Ramos (cell line): Measurements from ENCODE around the gene TBC1D21.

Experiments
- in situ Hi-C: fragments of 300-500 bp; cut with MboI; formaldehyde crosslinking; loops from one replicate; pipeline ENCODE4 v1.14.3; 2022; ENCODE audit warnings: low sequenced_read_pairs; ENCODE audit not compliant: unreplicated experiment

Gene TBC1D21

GRCh38 chr15:73886717-73887345, 13.5 kb downstream of the TBC1D21 start:
- in situ Hi-C loops: no loop called here

- in situ Hi-C loops: no loop called here
Observed at GRCh38 chr15:73887481-73887880, 14.1 kb downstream of the TBC1D21 start.

- in situ Hi-C loops: no loop called here
Observed at GRCh38 chr15:73888224-73889041, 15.1 kb downstream of the TBC1D21 start.

GRCh38 chr15:73889053-73889761, 15.8 kb downstream of the TBC1D21 start:
- in situ Hi-C loops: no loop called here

- in situ Hi-C loops: no loop called here
Observed at GRCh38 chr15:73889762-73890124, 16.4 kb downstream of the TBC1D21 start.

GRCh38 chr15:73891328-73892315, 18.3 kb downstream of the TBC1D21 start:
- in situ Hi-C loops: no loop called here

- in situ Hi-C loops: no loop called here
Observed at GRCh38 chr15:73892446-73893226, 19.3 kb downstream of the TBC1D21 start.

- in situ Hi-C loops: no loop called here
Observed at GRCh38 chr15:73894133-73894814, 20.9 kb downstream of the TBC1D21 start.

- in situ Hi-C loops: no loop called here
Observed at GRCh38 chr15:73897441-73898261, 24.3 kb downstream of the TBC1D21 start.

- in situ Hi-C loops: no loop called here
Observed at GRCh38 chr15:73899197-73900094, 26.1 kb downstream of the TBC1D21 start.

- in situ Hi-C loops: no loop called here
Observed at GRCh38 chr15:73900095-73900712, 26.8 kb downstream of the TBC1D21 start.

GRCh38 chr15:73901126-73901810, 27.9 kb downstream of the TBC1D21 start:
- in situ Hi-C loops: no loop called here

- in situ Hi-C loops: no loop called here
Observed at GRCh38 chr15:73902121-73903020, 29.0 kb downstream of the TBC1D21 start.

- in situ Hi-C loops: no loop called here
Observed at GRCh38 chr15:73904026-73904815, 30.9 kb downstream of the TBC1D21 start.
